IMR-90 (cell line): ENCODE data around the gene PCARE. TPM values are rescaled to one million over a fixed set of nuclear protein-coding genes. Genes with fewer than 3 reads are reported as not detected.
A peak's percentile ranks its signal among the peaks of the same experiment; 100 is the strongest.

Experiments
- ATAC-seq: fragments of 200-7000 bp; cut with Tn5 transposase; 2 replicates; pipeline ENCODE4 v1.9.1; 2020; ENCODE audit warnings: low read depth, mild to moderate bottlenecking, moderate library complexity
- BruUV-seq: library from RNA; stranded (reverse); fragments of 400-500 nt; replicated peaks from 2 replicates; lab custom pipeline; 2021; lab: Mats Ljungman, UMichigan
- CTCF ChIA-PET: fragments of 300-600 bp; formaldehyde crosslinking; extraction: SDS; loops from one replicate; lab custom pipeline; 2021; ENCODE audit warnings: antibody characterized with exemption; lab: Yijun Ruan, JAX
- POLR2A ChIA-PET: fragments of 300-600 bp; sonication (Branson Sonifier 250); formaldehyde crosslinking; loops from one replicate; lab custom pipeline; 2022; ENCODE audit warnings: antibody characterized with exemption; ENCODE audit not compliant: unreplicated experiment; lab: Charles Lee
- DNase-seq: peaks from one replicate; pipeline ENCODE4 v3.0.0; 2013
- H2AFZ ChIP-seq: replicated peaks from 2 replicates; pipeline ENCODE3; 2013; ENCODE audit warnings: low read length, mild to moderate bottlenecking; ENCODE audit not compliant: poor library complexity
- H2AK5ac ChIP-seq: 2 replicates; pipeline ENCODE4 v1.6.1; 2013; ENCODE audit warnings: low read depth, low read length, inconsistent platforms
- H2AK9ac ChIP-seq: replicated peaks from 2 replicates; pipeline ENCODE3; 2013; ENCODE audit warnings: mild to moderate bottlenecking, low read depth, low read length, moderate library complexity; ENCODE audit not compliant: poor library complexity
- H2BK120ac ChIP-seq: 2 replicates; pipeline ENCODE4 v1.6.1; 2013; ENCODE audit warnings: low read depth, low read length, inconsistent platforms
- H2BK15ac ChIP-seq: 3 replicates; pipeline ENCODE4 v1.6.1; 2013; ENCODE audit warnings: low read depth, low read length, inconsistent platforms
- H2BK20ac ChIP-seq: 2 replicates; pipeline ENCODE4 v1.6.1; 2013; ENCODE audit warnings: low read depth, mild to moderate bottlenecking, inconsistent platforms, low read length, moderate library complexity
- H2BK5ac ChIP-seq: 2 replicates; pipeline ENCODE4 v1.6.1; 2013; ENCODE audit warnings: mild to moderate bottlenecking, low read depth, low read length, inconsistent platforms; ENCODE audit not compliant: poor library complexity, severe bottlenecking
- H3K14ac ChIP-seq: replicated peaks from 2 replicates; pipeline ENCODE4 v1.6.1; 2013; ENCODE audit warnings: low read depth, low read length, inconsistent platforms
- H3K18ac ChIP-seq: 2 replicates; pipeline ENCODE4 v1.6.1; 2013; ENCODE audit warnings: low read depth, low read length, control low read depth
- H3K23ac ChIP-seq: 2 replicates; pipeline ENCODE4 v1.6.1; 2013; ENCODE audit warnings: low read depth, low read length, inconsistent platforms
- H3K27ac ChIP-seq: 2 replicates; pipeline ENCODE4 v1.5.1; 2013; ENCODE audit warnings: mild to moderate bottlenecking, control low read depth, low read length; ENCODE audit not compliant: insufficient read depth
- H3K27me3 ChIP-seq: 2 replicates; pipeline ENCODE4 v1.6.1; 2013; ENCODE audit warnings: low read length; ENCODE audit not compliant: control insufficient read depth, insufficient read depth
- H3K36me3 ChIP-seq: 2 replicates; pipeline ENCODE4 v1.6.1; 2013; ENCODE audit warnings: low read length, mixed read lengths; ENCODE audit not compliant: control insufficient read depth, insufficient read depth
- H3K4ac ChIP-seq: 2 replicates; pipeline ENCODE4 v1.6.1; 2013; ENCODE audit warnings: low read depth, low read length, inconsistent platforms
- H3K4me1 ChIP-seq: 2 replicates; pipeline ENCODE4 v1.6.1; 2013; ENCODE audit warnings: low read length, mixed read lengths; ENCODE audit not compliant: control insufficient read depth, insufficient read depth
- H3K4me2 ChIP-seq: 2 replicates; pipeline ENCODE4 v1.6.1; 2013; ENCODE audit warnings: low read depth, mild to moderate bottlenecking, control low read depth, low read length, moderate library complexity
- H3K4me3 ChIP-seq: 2 replicates; pipeline ENCODE4 v1.5.1; 2013; ENCODE audit warnings: low read depth, mild to moderate bottlenecking, control low read depth, low read length, moderate library complexity; ENCODE audit not compliant: insufficient read depth
- H3K56ac ChIP-seq: 2 replicates; pipeline ENCODE4 v1.6.1; 2013; ENCODE audit warnings: low read length, inconsistent platforms; ENCODE audit not compliant: insufficient read depth; ENCODE audit errors: extremely low read depth
- H3K79me1 ChIP-seq, 2 experiments: 2 replicates each; pipeline ENCODE4 v1.6.1; 2013; ENCODE audit warnings: low read length in 2 of 2, inconsistent platforms in 1 of 2, low read depth in 1 of 2
- H3K9ac ChIP-seq: 2 replicates; pipeline ENCODE4 v1.6.1; 2013; ENCODE audit warnings: low read depth, low read length, control low read depth
- H3K9me1 ChIP-seq: 2 replicates; pipeline ENCODE4 v1.6.1; 2013; ENCODE audit warnings: low read length, inconsistent platforms; ENCODE audit not compliant: insufficient read depth
- H3K9me3 ChIP-seq: 2 replicates; pipeline ENCODE4 v1.6.1; 2013; ENCODE audit warnings: low read length; ENCODE audit not compliant: control insufficient read depth, insufficient read depth
- H4K20me1 ChIP-seq: 2 replicates; pipeline ENCODE4 v1.6.1; 2013; ENCODE audit warnings: low read length, inconsistent platforms; ENCODE audit not compliant: insufficient read depth
- H4K5ac ChIP-seq: 2 replicates; pipeline ENCODE4 v1.6.1; 2013; ENCODE audit warnings: mild to moderate bottlenecking, low read depth, low read length, control low read depth
- H4K8ac ChIP-seq, 2 experiments: 2 replicates each; pipeline ENCODE4 v1.6.1; 2013; ENCODE audit warnings: low read depth in 2 of 2, low read length in 2 of 2, control low read depth in 1 of 2, inconsistent platforms in 1 of 2
- H4K91ac ChIP-seq: 2 replicates; pipeline ENCODE4 v1.6.1; 2013; ENCODE audit warnings: low read depth, low read length, inconsistent platforms; ENCODE audit not compliant: insufficient read depth
- MAFK ChIP-seq: IDR thresholded peaks from 2 replicates; pipeline ENCODE4 v1.6.1; 2012; ENCODE audit warnings: low read depth, low read length, improper control_type of control experiment
- RAD21 ChIP-seq: IDR thresholded peaks from 2 replicates; pipeline ENCODE4 v1.6.1; 2012; ENCODE audit warnings: low read length, improper control_type of control experiment
- WGBS, 2 experiments: methylation state at CpG; one replicate each; pipeline versions ENCODE4 v1.1.5 to v1.1.7; 2013; ENCODE audit warnings: missing lambda C conversion rate in 2 of 2; ENCODE audit not compliant: insufficient read length in 1 of 2; ENCODE audit errors: extremely low coverage in 2 of 2; 5-methylcytosine and 5-hydroxymethylcytosine counted together
- dilution Hi-C: fragments of 300-500 bp; cut with HindIII; formaldehyde crosslinking; loops from one replicate; pipeline ENCODE4 v1.14.3; 2018; ENCODE audit warnings: low sequenced_read_pairs; ENCODE audit not compliant: unreplicated experiment
- in situ Hi-C: fragments of 300-500 bp; cut with MboI; formaldehyde crosslinking; loops from 3 replicates; pipeline ENCODE4 v1.14.3; 2019; ENCODE audit warnings: low sequenced_read_pairs, inconsistent platforms, mixed read lengths
- intact Hi-C: fragments of 100-400 bp; cut with micrococcal nuclease; formaldehyde crosslinking; loops from 2 replicates; pipeline ENCODE4 v1.10.0; 2022
- polyA plus RNA-seq, 3 experiments: library from polyadenylated mRNA; depleted of rRNA; stranded (reverse); fragments of >200 nt; gene quantifications; 2 replicates each; pipeline ENCODE4 v1.2.3, GENCODE V29; 2012; ENCODE audit warnings: low replicate concordance in 1 of 3
- total RNA-seq: library from RNA; depleted of rRNA; stranded (reverse); fragments of >200 nt; gene quantifications from 2 replicates; pipeline ENCODE4 v1.2.3, GENCODE V29; 2012

Gene PCARE
- total and polyA plus RNA-seq, 2 of the 4 experiments (the other 2 are of a cell fraction) = not detected

GRCh38 chr2:29113027-29113686 lies 38.8 kb upstream of the PCARE start:
- Histone ChIP-seq H2AFZ (no peak overlapping the region), H3K14ac (peak overlapping the region; percentile 28; the same call in 1 of the 2 replicates), H3K23ac (peak overlapping the region; percentile 10; the same call in 1 of the 2 replicates), H3K36me3 (no peaks in the 10 kb centered on the region), H3K27ac (no peak overlapping the region), H4K5ac (peak overlapping the region; percentile 61; the same call in 1 of the 2 replicates), H2BK120ac (peak overlapping the region; percentile 63), H3K4me3 (no peak overlapping the region), H4K91ac (peak overlapping the region; percentile 56; the same call in 1 of the 2 replicates), H3K27me3 (no peaks in the 10 kb centered on the region), H2BK5ac (peak overlapping the region; percentile 49), H3K4me1 (peaks cover 32% of the 10 kb centered on the region), H3K9me3 (no peaks in the 10 kb centered on the region), H3K9me1 (peaks cover 11% of the 10 kb centered on the region; the same call in 1 of the 2 replicates), H2AK9ac (peak overlapping the region; percentile 39), H4K8ac (peak overlapping the region in 1 of 2 experiments; percentile 51; a peak in 1 of 4 replicates), H4K20me1 (no peaks in the 10 kb centered on the region), H3K18ac (peak overlapping the region; percentile 33; the same call in 1 of the 2 replicates), H3K4me2 (peak overlapping the region; percentile 10; the same call in 1 of the 2 replicates), H3K9ac (no peak overlapping the region), H3K4ac (peak overlapping the region; percentile 46), H3K56ac (no peak overlapping the region), H2BK15ac (peak overlapping the region; percentile 85; the same call in 2 of the 3 replicates), H2BK20ac (peak overlapping the region; percentile 27), H2AK5ac (peak overlapping the region; percentile 47; the same call in 1 of the 2 replicates), H3K79me1 (peaks cover 1 to 26% of the 10 kb centered on the region in 2 experiments; a peak in 2 of 4 replicates)
- ATAC-seq (no peak), DNase-seq (peak; percentile 76)
- WGBS, 2 experiments = no CpG with 5 or more reads among the region's 5 CpGs
- CTCF ChIA-PET = no interaction called here
- POLR2A ChIA-PET = no interaction called here
- dilution Hi-C loops = no loop called here
- in situ Hi-C loops = no loop called here
- intact Hi-C loops = loop anchor here (5.0 kb wide), 1 partner anchor 131 kb away; the partner anchor contains the start of gene TOGARAM2
- BruUV-seq = no TSS peak
- TF ChIP-seq MAFK = peak; percentile 2; the same call in 1 of the 2 replicates
- TF ChIP-seq RAD21 = no peak
